Tibial nerve (tissue), 4 donors: ENCODE results near the gene MOB2. TPM values are rescaled to one million over a fixed set of nuclear protein-coding genes. Genes with fewer than 3 reads are reported as not detected.

ENCODE experiments used
- DNase-seq, 2 donors: peaks; one replicate each; pipeline ENCODE4 v3.0.0-alpha.2; 2019; ENCODE audit warnings: low spot score in 2 of 2
- H3K27ac ChIP-seq, 4 donors: fragments of 200-600 bp; sonication (generic) in 3 of 4; one replicate each; pipeline ENCODE4 v1.5.1; 2017 to 2019; ENCODE audit warnings: mild to moderate bottlenecking in 1 of 4
- H3K27me3 ChIP-seq, 2 donors: fragments of 200-600 bp; sonication (generic) in 1 of 2; one replicate each; pipeline versions ENCODE4 v1.5.1 to v1.6.0; 2017 to 2019
- H3K36me3 ChIP-seq, 3 donors: fragments of 200-600 bp; sonication (generic); one replicate each; pipeline ENCODE4 v1.5.1; 2018 to 2019
- H3K4me1 ChIP-seq, 4 donors: fragments of 200-600 bp; sonication (generic) in 3 of 4; one replicate each; pipeline ENCODE4 v1.5.1; 2017 to 2019
- H3K4me3 ChIP-seq, 4 donors: fragments of 200-600 bp; sonication (generic) in 3 of 4; one replicate each; pipeline ENCODE4 v1.5.1; 2017 to 2019; ENCODE audit warnings: mild to moderate bottlenecking in 1 of 4, moderate library complexity in 1 of 4
- H3K9me3 ChIP-seq, 4 donors: fragments of 200-600 bp; sonication (generic) in 3 of 4; one replicate each; pipeline ENCODE4 v1.5.1; 2017 to 2019
- EP300 ChIP-seq, 2 donors: sonication (generic); formaldehyde crosslinking; IDR thresholded peaks; one replicate each; pipeline ENCODE4 v1.6.1; 2017; ENCODE audit warnings: antibody characterized with exemption in 2 of 2, mild to moderate bottlenecking in 1 of 2
- POLR2A ChIP-seq, 2 donors: fragments of 450-650 bp; IDR thresholded peaks; one replicate each; pipeline ENCODE4 v1.6.1; 2017; ENCODE audit warnings: antibody characterized with exemption in 2 of 2, mild to moderate bottlenecking in 2 of 2, moderate library complexity in 2 of 2
- WGBS, 2 donors: methylation state at CpG; one replicate each; pipeline ENCODE4 v1.1.5; 2018; 5-methylcytosine and 5-hydroxymethylcytosine counted together
- total RNA-seq, 4 donors: library from RNA; depleted of rRNA; stranded (reverse); fragments of >200 nt; gene quantifications; one replicate each; pipeline ENCODE4 v1.1.0, GENCODE V29; 2016
- TF ChIP-seq, protein P1 (sequence below), 5 experiments: fragments of 200-600 bp in 3 of 5; fragments of 450-650 bp in 2 of 5; sonication (generic) in 3 of 5; IDR thresholded peaks; one replicate each; pipeline ENCODE4 v1.5.1; 2016 to 2019; ENCODE audit warnings: antibody characterized with exemption in 5 of 5, mild to moderate bottlenecking in 3 of 5, moderate library complexity in 2 of 5

MOB2 gene
- total RNA-seq, 4 donors from 2014 or later: 42.3 to 55.1 (median 46.9) TPM

GRCh38 chr11:1532606-1533341 is 46.2 kb upstream of the MOB2 start:
- H3K27me3 ChIP-seq: peaks cover 0 to under 1% of the 10 kb centered on the region in 2 donors
- TF ChIP-seq POLR2A (IDR thresholded peaks at IDR 0.05): no peak
- no peak for TF ChIP-seq EP300 (IDR thresholded peaks at IDR 0.05)
- TF ChIP-seq, protein P1, sequence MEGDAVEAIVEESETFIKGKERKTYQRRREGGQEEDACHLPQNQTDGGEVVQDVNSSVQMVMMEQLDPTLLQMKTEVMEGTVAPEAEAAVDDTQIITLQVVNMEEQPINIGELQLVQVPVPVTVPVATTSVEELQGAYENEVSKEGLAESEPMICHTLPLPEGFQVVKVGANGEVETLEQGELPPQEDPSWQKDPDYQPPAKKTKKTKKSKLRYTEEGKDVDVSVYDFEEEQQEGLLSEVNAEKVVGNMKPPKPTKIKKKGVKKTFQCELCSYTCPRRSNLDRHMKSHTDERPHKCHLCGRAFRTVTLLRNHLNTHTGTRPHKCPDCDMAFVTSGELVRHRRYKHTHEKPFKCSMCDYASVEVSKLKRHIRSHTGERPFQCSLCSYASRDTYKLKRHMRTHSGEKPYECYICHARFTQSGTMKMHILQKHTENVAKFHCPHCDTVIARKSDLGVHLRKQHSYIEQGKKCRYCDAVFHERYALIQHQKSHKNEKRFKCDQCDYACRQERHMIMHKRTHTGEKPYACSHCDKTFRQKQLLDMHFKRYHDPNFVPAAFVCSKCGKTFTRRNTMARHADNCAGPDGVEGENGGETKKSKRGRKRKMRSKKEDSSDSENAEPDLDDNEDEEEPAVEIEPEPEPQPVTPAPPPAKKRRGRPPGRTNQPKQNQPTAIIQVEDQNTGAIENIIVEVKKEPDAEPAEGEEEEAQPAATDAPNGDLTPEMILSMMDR (IDR thresholded peaks at IDR 0.05): no peak
- DNase-seq: no peak
- H3K4me1 ChIP-seq: peaks cover 0 to 79% (median 16%) of the 10 kb centered on the region in 4 donors
- no peak overlapping the region for H3K4me3 ChIP-seq
- H3K36me3 ChIP-seq: peaks cover 0 to 29% (median 8%) of the 10 kb centered on the region in 3 donors
- WGBS, 2 donors: 61 to 63% methylated on average over 20 of the region's 20 CpGs
- no peaks in the 10 kb centered on the region for H3K9me3 ChIP-seq
- H3K27ac ChIP-seq: peak overlapping the region in 3 of 4 donors; percentile 27 to 78 (median 78)

DNA sequence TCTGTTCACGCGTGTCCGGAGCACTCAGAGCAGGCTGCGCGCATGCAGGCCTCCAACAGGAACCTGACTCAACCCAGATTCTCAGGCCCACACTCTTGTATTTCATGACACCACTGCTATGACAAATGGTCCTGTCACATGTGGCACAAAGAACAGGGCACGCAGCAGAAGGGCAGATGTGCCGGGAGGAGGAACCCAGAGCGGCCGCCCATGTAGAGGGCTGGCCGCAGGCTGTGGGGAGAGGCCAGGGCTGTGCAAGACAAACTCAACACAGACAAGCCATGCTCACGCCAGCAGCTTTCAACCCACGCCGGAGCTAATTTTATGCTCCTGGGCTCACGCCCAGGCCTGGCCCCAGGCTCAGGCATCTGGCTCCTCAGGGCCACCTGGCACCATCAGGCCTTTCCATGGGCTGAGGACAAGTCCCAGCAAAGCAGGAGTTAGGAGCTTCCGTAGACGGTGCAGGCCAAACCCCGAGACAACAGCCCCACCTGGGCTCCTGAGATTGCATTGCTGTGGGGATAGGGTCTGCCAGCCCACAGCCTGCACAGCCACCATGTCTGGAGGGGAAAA is 45.5 kb upstream of the MOB2 start:
- no peak overlapping the region for H3K4me3 ChIP-seq
- H3K27me3 ChIP-seq: no peaks in the 10 kb centered on the region
- TF ChIP-seq EP300 (IDR thresholded peaks at IDR 0.05): peak in 1 of 2 donors; percentile 59
- TF ChIP-seq, protein P1 (IDR thresholded peaks at IDR 0.05): no peak
- H3K4me1 ChIP-seq: peaks cover 0 to 78% (median 16%) of the 10 kb centered on the region in 4 donors
- H3K27ac ChIP-seq: peak overlapping the region in 2 of 4 donors; percentile 78
- peaks cover 0 to 29% (median 8%) of the 10 kb centered on the region in 3 donors for H3K36me3 ChIP-seq
- no peaks in the 10 kb centered on the region for H3K9me3 ChIP-seq
- WGBS, 2 donors: 73 to 80% methylated on average over 7 to 15 of the region's 17 CpGs
- no peak for DNase-seq

DNA sequence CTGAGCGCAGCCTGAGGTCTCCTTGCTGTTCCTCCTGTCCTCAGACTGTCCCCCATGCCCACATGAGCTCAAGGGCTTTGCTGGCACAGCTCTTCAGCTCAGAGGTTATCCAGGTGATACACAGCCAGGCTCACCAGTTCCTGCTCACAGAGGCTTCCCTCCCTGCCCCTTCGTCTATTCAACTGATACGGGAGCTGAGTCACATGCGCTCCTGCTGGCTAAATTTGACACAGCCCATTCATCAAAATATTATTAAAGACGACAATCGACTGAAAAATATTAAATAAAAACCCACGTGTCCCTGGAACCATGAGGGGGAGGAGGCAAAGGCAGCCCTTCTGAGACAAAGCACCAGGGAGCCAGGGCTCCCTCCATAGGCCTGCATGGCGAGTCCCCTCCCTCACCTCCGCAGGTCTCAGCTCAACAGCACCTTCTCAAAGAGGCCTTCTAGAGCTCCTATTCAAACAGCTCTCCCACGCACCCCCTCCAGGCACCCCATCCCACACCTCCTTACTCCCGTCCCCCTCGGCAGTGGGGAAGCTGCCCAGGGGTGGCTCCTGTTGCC is 45.0 kb upstream of the MOB2 start:
- no peak for DNase-seq
- Histone ChIP-seq H3K36me3 (peaks cover 0 to 29% (median 8%) of the 10 kb centered on the region in 3 donors), H3K4me3 (no peak overlapping the region), H3K9me3 (no peaks in the 10 kb centered on the region), H3K27ac (peak overlapping the region in 2 of 4 donors; percentile 78), H3K4me1 (peaks cover 0 to 80% (median 16%) of the 10 kb centered on the region in 4 donors), H3K27me3 (no peaks in the 10 kb centered on the region)
- 73% methylated on average over 12 of the region's 12 CpGs for WGBS, 2 donors
- TF ChIP-seq POLR2A (IDR thresholded peaks at IDR 0.05) (no peak), EP300 (IDR thresholded peaks at IDR 0.05) (no peak)
- TF ChIP-seq, protein P1 (IDR thresholded peaks at IDR 0.05): no peak

- H3K4me3 ChIP-seq: no peak overlapping the region
- peak overlapping the region in 2 of 4 donors; percentile 8 to 78 for H3K27ac ChIP-seq
- H3K36me3 ChIP-seq: peaks cover 0 to 27% (median 8%) of the 10 kb centered on the region in 3 donors
- no peaks in the 10 kb centered on the region for H3K9me3 ChIP-seq
- peaks cover 0 to 80% (median 16%) of the 10 kb centered on the region in 4 donors for H3K4me1 ChIP-seq
- DNase-seq: no peak
- no peaks in the 10 kb centered on the region for H3K27me3 ChIP-seq
- 86 to 89% methylated on average over 16 to 19 of the region's 19 CpGs for WGBS, 2 donors
- no peak for TF ChIP-seq EP300 (IDR thresholded peaks at IDR 0.05)
- no peak for TF ChIP-seq POLR2A (IDR thresholded peaks at IDR 0.05)
- TF ChIP-seq, protein P1 (IDR thresholded peaks at IDR 0.05): no peak
Observed at GRCh38 chr11:1530686-1531448, 44.3 kb upstream of the MOB2 start.
